ENCODE results near the gene TCF12.

The TCF12 gene

GRCh38 chr15:57227166-57227565 is 308.7 kb downstream of the TCF12 start:
- Histone ChIP-seq H3K18ac (ENCODE audit: low read length) (no peak overlapping the region), H3K4me3 (ENCODE audit: low read length in 2 of 2) (no peak overlapping the region), H4K8ac (ENCODE audit: low read depth, low read length) (no peak overlapping the region), H3K27me3 (ENCODE audit: control insufficient read depth in 3 of 3, insufficient read depth in 3 of 3, low read depth in 1 of 3, low read length in 3 of 3) (no peaks in the 10 kb centered on the region), H3K23ac (ENCODE audit: low read depth, low read length, poor library complexity) (no peak overlapping the region), H3K9me3 (replicated peaks in 1 of 2; ENCODE audit: control insufficient read depth in 2 of 2, insufficient read depth in 1 of 2, low read depth in 1 of 2, low read length in 2 of 2) (no peaks in the 10 kb centered on the region), H3K4me1 (ENCODE audit: control insufficient read depth in 2 of 2, insufficient read depth in 1 of 2, low read depth in 1 of 2, low read length in 2 of 2) (peaks cover 4 to 30% of the 10 kb centered on the region in 2 donors), H3K14ac (ENCODE audit: low read length) (no peak overlapping the region), H2AK5ac (ENCODE audit: low read depth, low read length) (no peak overlapping the region), H3K9ac (ENCODE audit: low read depth, low read length, poor library complexity) (no peak overlapping the region), H2BK15ac (ENCODE audit: low read length) (no peak overlapping the region), H3K79me1 (ENCODE audit: low read depth, low read length) (no peaks in the 10 kb centered on the region), H2BK120ac (ENCODE audit: low read depth, low read length) (no peak overlapping the region), H3K4ac (ENCODE audit: low read length) (no peak overlapping the region), H3K36me3 (replicated peaks in 1 of 2; ENCODE audit: control insufficient read depth in 2 of 2, insufficient read depth in 2 of 2, low read length in 2 of 2) (peaks cover 0 to 15% of the 10 kb centered on the region in 2 donors), H4K91ac (ENCODE audit: low read depth, low read length, poor library complexity) (no peak overlapping the region), H3K27ac (replicated peaks; ENCODE audit: low read length) (no peak overlapping the region), H2BK5ac (ENCODE audit: low read length) (no peak overlapping the region), H2BK12ac (ENCODE audit: low read length) (no peak overlapping the region), H3K4me2 (ENCODE audit: insufficient read depth, low read length, poor library complexity, severe bottlenecking) (no peak overlapping the region), H2AFZ (ENCODE audit: low read length) (no peak overlapping the region)
- DNase-seq (ENCODE audit: low spot score): peak; percentile 18
- no CpG with 5 or more reads among the region's 3 CpGs for WGBS, 2 donors (ENCODE audit: extremely low coverage in 2 of 2, insufficient read length in 2 of 2, insufficient replicate concordance in 1 of 2)

GRCh38 chr15:57227899-57228298 is 309.5 kb downstream of the TCF12 start:
- Histone ChIP-seq H4K91ac (ENCODE audit: low read depth, low read length, poor library complexity) (no peak overlapping the region), H4K8ac (ENCODE audit: low read depth, low read length) (no peak overlapping the region), H2BK120ac (ENCODE audit: low read depth, low read length) (no peak overlapping the region), H3K79me1 (ENCODE audit: low read depth, low read length) (no peaks in the 10 kb centered on the region), H3K14ac (ENCODE audit: low read length) (no peak overlapping the region), H2BK15ac (ENCODE audit: low read length) (no peak overlapping the region), H3K4me3 (ENCODE audit: low read length in 2 of 2) (no peak overlapping the region), H3K27me3 (ENCODE audit: control insufficient read depth in 3 of 3, insufficient read depth in 3 of 3, low read depth in 1 of 3, low read length in 3 of 3) (no peaks in the 10 kb centered on the region), H3K23ac (ENCODE audit: low read depth, low read length, poor library complexity) (no peak overlapping the region), H3K4ac (ENCODE audit: low read length) (no peak overlapping the region), H3K36me3 (replicated peaks in 1 of 2; ENCODE audit: control insufficient read depth in 2 of 2, insufficient read depth in 2 of 2, low read length in 2 of 2) (peaks cover 2 to 22% of the 10 kb centered on the region in 2 donors), H3K4me1 (ENCODE audit: control insufficient read depth in 2 of 2, insufficient read depth in 1 of 2, low read depth in 1 of 2, low read length in 2 of 2) (peaks cover 4 to 30% of the 10 kb centered on the region in 2 donors), H2AFZ (ENCODE audit: low read length) (no peak overlapping the region), H3K27ac (replicated peaks; ENCODE audit: low read length) (no peak overlapping the region), H3K4me2 (ENCODE audit: insufficient read depth, low read length, poor library complexity, severe bottlenecking) (no peak overlapping the region), H3K9me3 (replicated peaks in 1 of 2; ENCODE audit: control insufficient read depth in 2 of 2, insufficient read depth in 1 of 2, low read depth in 1 of 2, low read length in 2 of 2) (no peaks in the 10 kb centered on the region), H2AK5ac (ENCODE audit: low read depth, low read length) (no peak overlapping the region), H3K9ac (ENCODE audit: low read depth, low read length, poor library complexity) (no peak overlapping the region), H2BK12ac (ENCODE audit: low read length) (no peak overlapping the region), H2BK5ac (ENCODE audit: low read length) (no peak overlapping the region), H3K18ac (ENCODE audit: low read length) (no peak overlapping the region)
- DNase-seq (ENCODE audit: low spot score): no peak
- no CpG with 5 or more reads among the region's 2 CpGs for WGBS, 2 donors (ENCODE audit: extremely low coverage in 2 of 2, insufficient read length in 2 of 2, insufficient replicate concordance in 1 of 2)

- no peak overlapping the region for H2BK12ac ChIP-seq (ENCODE audit: low read length)
- H2AK5ac ChIP-seq (ENCODE audit: low read depth, low read length): no peak overlapping the region
- no peak overlapping the region for H3K23ac ChIP-seq (ENCODE audit: low read depth, low read length, poor library complexity)
- H2BK5ac ChIP-seq (ENCODE audit: low read length): no peak overlapping the region
- no peaks in the 10 kb centered on the region for H3K27me3 ChIP-seq (ENCODE audit: control insufficient read depth in 3 of 3, insufficient read depth in 3 of 3, low read depth in 1 of 3, low read length in 3 of 3)
- no peak overlapping the region for H3K18ac ChIP-seq (ENCODE audit: low read length)
- no peak overlapping the region for H4K8ac ChIP-seq (ENCODE audit: low read depth, low read length)
- no peak for DNase-seq (ENCODE audit: low spot score)
- peaks cover 4 to 30% of the 10 kb centered on the region in 2 donors for H3K4me1 ChIP-seq (ENCODE audit: control insufficient read depth in 2 of 2, insufficient read depth in 1 of 2, low read depth in 1 of 2, low read length in 2 of 2)
- no peaks in the 10 kb centered on the region for H3K9me3 ChIP-seq (replicated peaks in 1 of 2; ENCODE audit: control insufficient read depth in 2 of 2, insufficient read depth in 1 of 2, low read depth in 1 of 2, low read length in 2 of 2)
- H3K36me3 ChIP-seq (replicated peaks in 1 of 2; ENCODE audit: control insufficient read depth in 2 of 2, insufficient read depth in 2 of 2, low read length in 2 of 2): peaks cover 2 to 27% of the 10 kb centered on the region in 2 donors
- no peak overlapping the region for H4K91ac ChIP-seq (ENCODE audit: low read depth, low read length, poor library complexity)
- no peaks in the 10 kb centered on the region for H3K79me1 ChIP-seq (ENCODE audit: low read depth, low read length)
- no peak overlapping the region for H3K4me3 ChIP-seq (ENCODE audit: low read length in 2 of 2)
- H3K27ac ChIP-seq (replicated peaks; ENCODE audit: low read length): no peak overlapping the region
- WGBS, 2 donors (ENCODE audit: extremely low coverage in 2 of 2, insufficient read length in 2 of 2, insufficient replicate concordance in 1 of 2): 100% methylated on average over 1 of the region's 4 CpGs
- no peak overlapping the region for H2BK120ac ChIP-seq (ENCODE audit: low read depth, low read length)
- no peak overlapping the region for H3K9ac ChIP-seq (ENCODE audit: low read depth, low read length, poor library complexity)
- H2BK15ac ChIP-seq (ENCODE audit: low read length): no peak overlapping the region
- no peak overlapping the region for H3K4ac ChIP-seq (ENCODE audit: low read length)
- H3K4me2 ChIP-seq (ENCODE audit: insufficient read depth, low read length, poor library complexity, severe bottlenecking): no peak overlapping the region
- H2AFZ ChIP-seq (ENCODE audit: low read length): no peak overlapping the region
- H3K14ac ChIP-seq (ENCODE audit: low read length): no peak overlapping the region
Measured at GRCh38 chr15:57228395-57228794, 310.0 kb downstream of the TCF12 start.

GRCh38 chr15:57229051-57229450 is 310.6 kb downstream of the TCF12 start:
- H3K27ac ChIP-seq (replicated peaks; ENCODE audit: low read length): no peak overlapping the region
- no peak overlapping the region for H2BK5ac ChIP-seq (ENCODE audit: low read length)
- H3K36me3 ChIP-seq (replicated peaks in 1 of 2; ENCODE audit: control insufficient read depth in 2 of 2, insufficient read depth in 2 of 2, low read length in 2 of 2): peaks cover 2 to 34% of the 10 kb centered on the region in 2 donors
- no peak overlapping the region for H2BK120ac ChIP-seq (ENCODE audit: low read depth, low read length)
- no peak overlapping the region for H3K23ac ChIP-seq (ENCODE audit: low read depth, low read length, poor library complexity)
- no peak overlapping the region for H2AFZ ChIP-seq (ENCODE audit: low read length)
- H2AK5ac ChIP-seq (ENCODE audit: low read depth, low read length): no peak overlapping the region
- no peak overlapping the region for H2BK12ac ChIP-seq (ENCODE audit: low read length)
- H4K91ac ChIP-seq (ENCODE audit: low read depth, low read length, poor library complexity): no peak overlapping the region
- DNase-seq (ENCODE audit: low spot score): no peak
- no peak overlapping the region for H3K18ac ChIP-seq (ENCODE audit: low read length)
- no peak overlapping the region for H3K4me3 ChIP-seq (ENCODE audit: low read length in 2 of 2)
- H3K79me1 ChIP-seq (ENCODE audit: low read depth, low read length): no peaks in the 10 kb centered on the region
- H3K4ac ChIP-seq (ENCODE audit: low read length): no peak overlapping the region
- H3K9ac ChIP-seq (ENCODE audit: low read depth, low read length, poor library complexity): no peak overlapping the region
- no peak overlapping the region for H4K8ac ChIP-seq (ENCODE audit: low read depth, low read length)
- no peak overlapping the region for H3K4me2 ChIP-seq (ENCODE audit: insufficient read depth, low read length, poor library complexity, severe bottlenecking)
- H3K27me3 ChIP-seq (ENCODE audit: control insufficient read depth in 3 of 3, insufficient read depth in 3 of 3, low read depth in 1 of 3, low read length in 3 of 3): no peaks in the 10 kb centered on the region
- no peak overlapping the region for H2BK15ac ChIP-seq (ENCODE audit: low read length)
- H3K14ac ChIP-seq (ENCODE audit: low read length): no peak overlapping the region
- H3K9me3 ChIP-seq (replicated peaks in 1 of 2; ENCODE audit: control insufficient read depth in 2 of 2, insufficient read depth in 1 of 2, low read depth in 1 of 2, low read length in 2 of 2): no peaks in the 10 kb centered on the region
- H3K4me1 ChIP-seq (ENCODE audit: control insufficient read depth in 2 of 2, insufficient read depth in 1 of 2, low read depth in 1 of 2, low read length in 2 of 2): peaks cover 4 to 29% of the 10 kb centered on the region in 2 donors

All from neuronal stem cell (in vitro differentiated cells).